HepG2 (cell line): ENCODE results near the gene TRNP1. TPM values are rescaled to one million over a fixed set of nuclear protein-coding genes. Genes with fewer than 3 reads are reported as not detected.

Source experiments
- BCL6 ChIP-seq: IDR thresholded peaks from 2 replicates; pipeline ENCODE4 v1.6.1; 2016; ENCODE audit warnings: missing genetic modification reagents, missing compliant biosample characterization
- CBX1 ChIP-seq: IDR thresholded peaks from one replicate; pipeline ENCODE4 v1.6.1; 2016; ENCODE audit warnings: antibody characterized with exemption, low read depth
- CSRNP1 ChIP-seq: sonication (generic); formaldehyde crosslinking; IDR thresholded peaks from 2 replicates; pipeline ENCODE4 v1.8.1; 2023; ENCODE audit warnings: mild to moderate bottlenecking, missing genetic modification reagents
- DRAP1 ChIP-seq: IDR thresholded peaks from 2 replicates; pipeline ENCODE4 v1.6.1; 2016; ENCODE audit warnings: missing genetic modification reagents, missing compliant biosample characterization
- MEIS2 ChIP-seq: sonication (generic); formaldehyde crosslinking; IDR thresholded peaks from 2 replicates; pipeline ENCODE4 v1.9.0; 2021; ENCODE audit warnings: mild to moderate bottlenecking, missing genetic modification reagents
- RFXANK ChIP-seq: IDR thresholded peaks from 2 replicates; pipeline ENCODE4 v1.6.1; 2016
- TCF7 ChIP-seq: sonication (generic); IDR thresholded peaks from 2 replicates; pipeline ENCODE4 v1.6.1; 2016; ENCODE audit warnings: antibody characterized with exemption, low read depth
- THAP11 ChIP-seq: IDR thresholded peaks from 2 replicates; pipeline ENCODE4 v1.6.1; 2016; ENCODE audit warnings: missing biosample characterization, missing genetic modification reagents
- ZFP36L1 ChIP-seq: sonication (generic); formaldehyde crosslinking; IDR thresholded peaks from 2 replicates; pipeline ENCODE4 v1.8.0; 2022; ENCODE audit warnings: mild to moderate bottlenecking, missing genetic modification reagents, moderate library complexity
- ZGPAT ChIP-seq: IDR thresholded peaks from 2 replicates; pipeline ENCODE4 v1.6.1; 2016; ENCODE audit warnings: mild to moderate bottlenecking
- ZMAT3 ChIP-seq: sonication (generic); formaldehyde crosslinking; conservative IDR thresholded peaks from 2 replicates; pipeline ENCODE4 v1.7.0; 2021; ENCODE audit warnings: missing genetic modification reagents
- ZNF331 ChIP-seq: sonication (generic); formaldehyde crosslinking; IDR thresholded peaks from 2 replicates; pipeline ENCODE4 v1.4.0; 2020; ENCODE audit warnings: missing genetic modification reagents
- ZNF543 ChIP-seq: sonication (generic); formaldehyde crosslinking; IDR thresholded peaks from 2 replicates; pipeline ENCODE4 v1.4.0; 2020; ENCODE audit warnings: mild to moderate bottlenecking, missing genetic modification reagents
- ZNF639 ChIP-seq: conservative IDR thresholded peaks from 2 replicates; pipeline ENCODE4 v1.6.1; 2018; ENCODE audit warnings: missing genetic modification reagents
- ZNF672 ChIP-seq: sonication (generic); formaldehyde crosslinking; IDR thresholded peaks from 2 replicates; pipeline ENCODE4 v1.8.1; 2022; ENCODE audit warnings: missing genetic modification reagents
- ZNF687 ChIP-seq: sonication (generic); formaldehyde crosslinking; IDR thresholded peaks from 2 replicates; pipeline ENCODE4 v1.5.1; 2020; ENCODE audit warnings: mild to moderate bottlenecking, missing genetic modification reagents, moderate library complexity
- ZNF709 ChIP-seq: sonication (generic); formaldehyde crosslinking; IDR thresholded peaks from 2 replicates; pipeline ENCODE4 v1.5.0; 2020; ENCODE audit warnings: mild to moderate bottlenecking, missing genetic modification reagents
- ZNF713 ChIP-seq: sonication (generic); formaldehyde crosslinking; IDR thresholded peaks from 2 replicates; pipeline ENCODE4 v1.4.0; 2020; ENCODE audit warnings: mild to moderate bottlenecking, missing genetic modification reagents
- ZNF720 ChIP-seq: sonication (generic); formaldehyde crosslinking; IDR thresholded peaks from 2 replicates; pipeline ENCODE4 v1.4.0; 2020; ENCODE audit warnings: missing genetic modification reagents
- polyA plus RNA-seq, 8 experiments: library from polyadenylated mRNA; depleted of rRNA in 3 of 8; stranded (reverse) in 7 of 8; unstranded in 1 of 8; fragments of >200 nt; fragmentation: Illumina TruSeq in 4 of 8; extraction: Trizol in 4 of 8; gene quantifications; 2 replicates each; pipeline versions ENCODE4 v1.2.1 to v1.2.3, GENCODE V29; 2011 to 2016; ENCODE audit warnings: low read depth in 4 of 8, missing spikeins in 1 of 8, mixed read lengths in 1 of 8; ENCODE audit not compliant: insufficient read depth in 1 of 8
- total RNA-seq, 5 experiments: library from RNA; depleted of rRNA; stranded (reverse); fragments of >200 nt; fragmentation: Illumina TruSeq; extraction: Trizol; gene quantifications; 2 replicates each; pipeline ENCODE4 v1.2.3, GENCODE V29; 2016; ENCODE audit warnings: low read depth in 1 of 5
- TF ChIP-seq, protein P1 (sequence below): sonication (generic); formaldehyde crosslinking; IDR thresholded peaks from 2 replicates; pipeline ENCODE4 v1.4.0; 2020; ENCODE audit warnings: missing genetic modification reagents

The TRNP1 gene
- total and polyA plus RNA-seq, 2 of the 13 experiments (the other 11 are each of a cell fraction or from before 2014, with no cell fraction given), result 42.0 to 158 TPM

DNA sequence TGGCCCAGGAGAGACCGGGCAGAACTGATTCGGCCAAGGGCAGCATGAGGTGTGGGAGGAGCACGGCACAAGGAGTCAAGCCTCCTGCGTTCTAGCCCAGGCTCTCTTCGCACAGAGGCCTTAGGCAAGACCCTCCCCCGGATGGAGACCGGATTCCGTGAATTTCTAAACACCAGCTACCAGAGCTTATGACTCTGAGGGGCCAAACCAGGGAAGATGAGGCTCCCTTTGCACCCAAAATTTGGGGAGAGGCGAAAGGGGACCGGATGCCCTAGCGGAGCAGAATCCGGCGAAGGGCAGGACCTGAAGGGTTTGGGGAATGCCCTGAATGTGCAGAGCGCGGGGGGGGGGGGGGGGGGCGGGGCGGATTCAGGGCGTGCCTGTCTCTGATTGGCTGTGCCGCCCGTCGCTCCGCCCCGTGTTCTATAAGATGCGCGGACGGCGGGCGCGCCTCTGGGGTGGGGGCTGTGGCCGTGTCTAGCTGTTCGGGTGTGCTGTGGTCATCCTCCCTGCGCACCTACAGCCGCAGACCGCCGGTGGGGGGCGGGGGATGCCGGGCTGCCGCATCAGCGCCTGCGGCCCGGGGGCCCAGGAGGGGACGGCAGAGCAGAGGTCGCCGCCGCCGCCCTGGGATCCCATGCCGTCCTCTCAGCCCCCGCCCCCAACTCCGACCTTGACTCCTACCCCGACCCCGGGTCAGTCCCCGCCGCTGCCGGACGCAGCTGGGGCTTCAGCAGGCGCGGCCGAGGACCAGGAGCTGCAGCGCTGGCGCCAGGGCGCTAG, at the start of gene TRNP1 (continued):
- TF ChIP-seq CSRNP1 (CRISPR knock-in tag), result no peak
- peak; percentile 88 for TF ChIP-seq BCL6 (CRISPR knock-in tag)
- TF ChIP-seq ZNF672, result no peak
- no peak for TF ChIP-seq ZFP36L1 (CRISPR knock-in tag)
- peak; percentile 72; the same call in 1 of the 2 replicates for TF ChIP-seq ZNF709 (CRISPR knock-in tag)
- TF ChIP-seq THAP11 (CRISPR knock-in tag), result peak; percentile 78; the same call in 1 of the 2 replicates
- TF ChIP-seq ZMAT3 (CRISPR knock-in tag), result peak; percentile 95; the same call in 1 of the 2 replicates
- no peak for TF ChIP-seq ZNF720
- peak; percentile 82 for TF ChIP-seq ZNF687
- TF ChIP-seq ZNF639 (CRISPR knock-in tag), result peak; percentile 93
- TF ChIP-seq RFXANK (CRISPR knock-in tag), result peak; percentile 83; the same call in 1 of the 2 replicates
- peak; percentile 94 for TF ChIP-seq CBX1
- TF ChIP-seq TCF7, result no peak; the same call in 1 of the 2 replicates
- peak; percentile 84 for TF ChIP-seq MEIS2 (CRISPR knock-in tag)
- peak; percentile 91; the same call in 1 of the 2 replicates for TF ChIP-seq ZGPAT (CRISPR knock-in tag)
- peak; percentile 52; the same call in 1 of the 2 replicates for TF ChIP-seq ZNF331 (CRISPR knock-in tag)
- TF ChIP-seq DRAP1 (CRISPR knock-in tag), result peak; percentile 95
- TF ChIP-seq, protein P1, sequence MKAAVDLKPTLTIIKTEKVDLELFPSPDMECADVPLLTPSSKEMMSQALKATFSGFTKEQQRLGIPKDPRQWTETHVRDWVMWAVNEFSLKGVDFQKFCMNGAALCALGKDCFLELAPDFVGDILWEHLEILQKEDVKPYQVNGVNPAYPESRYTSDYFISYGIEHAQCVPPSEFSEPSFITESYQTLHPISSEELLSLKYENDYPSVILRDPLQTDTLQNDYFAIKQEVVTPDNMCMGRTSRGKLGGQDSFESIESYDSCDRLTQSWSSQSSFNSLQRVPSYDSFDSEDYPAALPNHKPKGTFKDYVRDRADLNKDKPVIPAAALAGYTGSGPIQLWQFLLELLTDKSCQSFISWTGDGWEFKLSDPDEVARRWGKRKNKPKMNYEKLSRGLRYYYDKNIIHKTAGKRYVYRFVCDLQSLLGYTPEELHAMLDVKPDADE (CRISPR knock-in tag), result peak; percentile 69; the same call in 1 of the 2 replicates
- TF ChIP-seq ZNF543 (CRISPR knock-in tag), result no peak; the same call in 1 of the 2 replicates
- TF ChIP-seq ZNF713 (CRISPR knock-in tag), result no peak
